ENCODE data around the gene ZDHHC5.
"Not testable (repeated sequence)": the region's sequence is repeated elsewhere in the genome, so short reads cannot be mapped to it uniquely, and the experiment has no call there.

ZDHHC5 gene

DNA sequence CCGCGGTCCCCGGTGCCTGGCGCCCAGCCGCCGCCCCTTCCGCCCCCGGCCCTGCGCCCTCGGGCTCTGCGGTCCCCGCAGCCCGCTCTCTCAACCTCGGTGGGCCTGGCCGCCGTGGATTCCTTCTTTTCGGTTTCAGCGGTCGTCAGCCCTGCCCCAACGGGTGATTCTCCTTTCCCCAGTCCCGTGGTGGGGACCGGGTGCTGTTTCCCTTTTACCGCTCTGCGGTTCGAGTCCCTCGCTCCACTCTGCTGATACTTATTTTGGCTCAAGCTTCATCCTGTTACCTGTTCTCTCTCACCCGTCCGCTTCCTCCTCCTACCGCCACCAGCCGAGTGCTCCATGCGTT is 494 bp downstream of the ZDHHC5 start:
- DNase-seq = no peak

DNA sequence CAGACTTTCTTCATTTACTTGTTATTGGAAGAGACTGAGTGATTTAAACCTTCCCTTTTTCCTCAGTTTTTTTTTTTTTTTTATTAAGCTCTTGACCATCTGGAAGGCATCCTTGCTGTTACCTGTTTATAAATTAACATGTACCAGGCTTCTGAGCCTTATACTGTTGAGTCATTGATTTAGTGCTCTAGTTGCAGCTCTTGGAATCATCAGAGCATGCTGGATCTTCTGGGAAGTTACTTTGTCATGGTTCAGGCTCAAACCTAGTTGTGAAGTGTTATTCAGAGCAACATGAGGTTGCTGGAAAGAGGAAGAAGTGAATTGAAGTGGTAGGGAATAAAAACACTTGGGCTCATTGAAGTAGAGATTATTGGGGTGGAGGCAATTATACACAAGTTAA is 6.3 kb downstream of the ZDHHC5 start:
- DNase-seq = no peak

DNA sequence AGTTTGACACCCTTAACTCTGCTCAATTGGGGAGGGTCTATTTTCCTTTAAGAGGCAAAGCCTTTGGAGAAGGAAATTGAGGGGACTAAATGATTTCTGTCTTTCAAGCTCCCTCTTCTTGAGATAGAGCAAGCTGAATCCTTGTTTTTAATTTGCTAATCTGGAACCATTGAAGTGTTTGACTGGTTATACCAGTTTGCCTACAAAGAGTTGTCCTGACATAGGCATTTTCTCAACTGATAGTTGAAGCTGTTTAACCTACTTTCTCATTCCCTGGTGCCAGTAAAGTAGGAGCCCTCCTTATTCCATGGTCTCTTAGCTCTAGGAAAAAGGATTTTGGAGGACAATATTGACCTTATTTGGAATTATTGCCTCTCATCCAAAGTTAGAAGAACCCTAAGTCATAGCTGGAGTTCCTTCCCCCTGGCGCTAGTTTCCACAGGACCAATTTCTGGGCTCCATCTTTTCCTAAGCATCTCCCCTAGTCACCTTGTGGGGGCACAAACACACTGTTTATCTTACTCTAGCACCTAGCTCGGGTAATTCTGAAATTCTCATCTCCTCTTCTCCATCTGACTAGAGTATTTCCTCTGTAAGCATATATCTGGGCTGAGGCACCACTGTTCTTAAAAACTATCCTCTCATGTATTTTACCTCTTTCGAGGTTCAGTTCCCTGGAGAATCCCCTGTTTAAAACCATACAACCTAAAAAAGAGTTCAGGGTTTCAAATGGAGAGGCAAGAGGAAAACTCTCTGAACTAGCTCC is 7.4 kb downstream of the ZDHHC5 start:
- no peak for DNase-seq

DNA sequence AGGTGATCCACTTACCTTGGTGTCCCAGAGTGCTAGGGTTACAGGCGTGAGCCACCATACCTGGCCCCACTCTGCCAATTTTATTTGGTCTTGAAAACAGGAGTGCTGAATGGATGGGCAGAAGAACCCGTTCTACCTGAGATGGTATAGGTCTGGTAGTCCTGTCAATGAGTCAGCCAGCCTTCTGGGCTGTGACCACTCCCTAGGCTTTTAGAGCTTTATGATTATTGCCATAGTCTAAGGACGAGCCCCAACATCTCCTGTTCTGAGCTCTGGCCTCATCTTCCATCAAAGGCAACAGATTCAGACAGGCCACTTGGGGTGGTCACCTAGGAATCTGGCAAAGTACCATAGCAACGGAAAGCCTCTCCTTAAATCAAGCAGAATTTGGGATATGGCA is 11.5 kb downstream of the ZDHHC5 start:
- DNase-seq = no peak

DNA sequence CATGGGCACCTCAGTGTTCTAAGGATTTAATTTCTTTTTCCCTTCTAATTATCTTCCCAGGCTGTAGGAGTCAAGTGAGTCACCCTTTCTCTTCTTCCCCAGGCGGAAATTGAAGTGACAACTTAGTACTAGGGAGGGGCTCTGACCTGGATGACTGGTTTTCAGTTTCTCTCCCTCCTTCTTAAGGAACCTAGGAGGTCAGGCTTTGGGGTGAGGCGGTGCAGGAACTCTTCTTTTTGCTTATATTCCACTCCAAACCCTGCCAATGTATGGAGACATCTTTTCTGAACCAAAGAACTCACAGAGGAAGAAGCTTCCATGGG is 12.6 kb downstream of the ZDHHC5 start:
- no peak for DNase-seq

DNA sequence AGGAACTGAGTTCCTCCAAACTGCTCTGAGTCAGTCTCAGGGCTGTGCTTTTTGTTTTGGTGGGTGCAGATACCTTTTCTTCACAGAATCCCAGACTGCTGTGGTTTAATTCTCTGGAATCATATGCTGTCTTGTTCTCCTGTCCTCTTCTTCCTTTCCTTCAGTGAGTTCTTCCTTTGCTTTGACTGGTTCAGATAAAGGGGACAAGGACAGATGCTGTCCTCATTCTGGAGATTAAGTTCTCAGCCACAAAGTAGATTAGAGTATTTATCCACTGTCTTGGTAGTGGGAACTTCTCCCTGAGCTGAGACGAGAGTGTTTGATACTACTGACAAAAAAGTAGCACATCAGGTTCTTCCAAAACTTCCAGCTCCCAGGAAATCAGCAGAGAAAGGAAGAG is 13.3 kb downstream of the ZDHHC5 start:
- DNase-seq = no peak

DNA sequence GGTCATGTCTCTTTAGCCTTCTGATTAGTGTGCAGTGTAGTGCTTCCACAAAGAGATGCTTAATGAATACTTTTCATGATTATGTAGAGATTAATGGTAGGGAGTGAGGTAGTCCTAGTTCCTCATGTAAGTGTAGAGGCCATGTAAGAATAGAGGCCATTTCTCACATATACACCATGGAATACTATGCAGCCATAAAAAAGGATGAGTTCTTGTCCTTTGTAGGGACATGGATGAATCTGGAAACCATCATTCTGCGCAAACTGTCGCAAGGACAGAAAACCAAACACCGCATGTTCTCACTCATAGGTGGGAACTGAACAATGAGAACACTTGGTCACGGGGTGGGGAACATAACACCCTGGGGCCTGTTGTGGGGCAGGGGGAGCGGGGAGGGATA is 22.6 kb downstream of the ZDHHC5 start:
- DNase-seq = not testable (repeated sequence)

DNA sequence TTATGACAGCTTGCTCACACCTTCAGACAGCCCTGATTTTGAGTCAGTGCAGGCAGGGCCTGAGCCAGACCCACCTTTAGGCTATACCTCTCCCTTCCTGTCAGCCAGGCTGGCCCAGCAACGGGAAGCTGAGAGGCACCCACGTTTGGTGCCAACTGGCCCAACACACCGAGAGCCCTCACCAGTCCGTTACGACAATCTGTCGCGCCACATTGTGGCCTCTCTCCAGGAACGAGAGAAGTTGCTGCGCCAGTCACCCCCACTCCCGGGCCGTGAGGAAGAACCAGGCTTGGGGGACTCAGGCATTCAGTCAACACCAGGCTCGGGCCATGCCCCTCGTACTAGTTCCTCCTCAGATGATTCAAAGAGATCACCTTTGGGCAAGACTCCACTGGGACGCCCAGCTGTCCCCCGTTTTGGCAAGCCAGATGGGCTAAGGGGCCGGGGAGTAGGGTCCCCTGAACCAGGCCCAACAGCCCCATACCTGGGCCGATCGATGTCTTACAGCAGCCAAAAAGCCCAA is 31.0 kb downstream of the ZDHHC5 start:
- DNase-seq = no peak

DNA sequence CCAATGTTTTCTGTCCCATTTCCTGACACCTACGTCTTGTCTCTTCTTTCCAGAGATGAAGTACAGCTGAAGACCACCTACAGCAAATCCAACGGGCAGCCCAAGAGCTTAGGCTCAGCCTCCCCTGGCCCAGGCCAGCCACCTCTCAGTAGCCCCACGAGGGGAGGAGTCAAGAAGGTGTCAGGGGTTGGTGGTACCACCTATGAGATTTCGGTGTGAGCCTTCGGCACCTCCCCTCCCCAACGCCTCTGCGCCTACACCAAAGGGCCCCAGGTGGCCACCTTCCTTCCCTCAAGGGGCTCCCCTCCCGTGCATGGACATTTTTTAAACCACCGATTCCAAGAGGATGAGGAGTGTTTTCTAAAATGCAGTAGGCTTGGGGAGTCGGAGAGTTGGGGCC is 31.9 kb downstream of the ZDHHC5 start:
- no peak for DNase-seq

DNA sequence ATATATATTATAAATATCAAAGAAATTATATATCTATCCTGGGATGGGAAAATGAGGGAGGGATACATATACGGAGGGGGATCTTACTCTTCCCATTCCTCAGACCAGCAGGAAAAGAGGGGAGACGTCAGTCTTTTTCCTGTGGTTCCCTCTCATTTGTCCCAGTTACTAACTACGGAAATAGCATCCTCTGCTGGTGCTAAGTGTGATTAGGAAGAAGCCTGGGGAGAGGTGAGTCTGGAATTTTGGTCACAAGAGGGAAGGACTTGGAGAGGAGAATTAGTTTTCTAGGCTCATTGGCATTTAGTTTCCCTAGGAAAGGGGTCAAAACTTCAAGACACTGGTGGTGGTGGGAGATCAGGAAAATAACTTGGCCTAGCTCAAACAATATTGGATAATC is 32.5 kb downstream of the ZDHHC5 start:
- DNase-seq = no peak

DNA sequence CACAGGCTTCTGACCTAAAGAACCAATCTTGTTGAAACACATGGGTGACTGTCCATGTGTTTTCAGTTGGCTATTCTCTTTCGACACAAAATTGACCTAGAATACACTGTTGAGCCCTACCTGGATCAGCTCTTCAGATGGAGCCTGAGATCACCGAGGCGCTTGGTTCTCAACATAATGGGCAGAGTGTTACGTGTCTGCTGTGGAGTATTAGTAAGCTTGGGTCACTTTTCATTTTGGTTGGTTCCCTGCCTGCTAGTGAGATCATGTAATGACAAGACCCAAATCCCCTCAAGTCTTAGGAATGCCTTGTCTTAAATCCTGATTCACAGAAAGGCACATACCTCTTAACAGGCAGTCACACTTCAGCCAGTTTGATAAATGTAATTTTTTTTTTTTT is 35.4 kb downstream of the ZDHHC5 start:
- DNase-seq = no peak

DNA sequence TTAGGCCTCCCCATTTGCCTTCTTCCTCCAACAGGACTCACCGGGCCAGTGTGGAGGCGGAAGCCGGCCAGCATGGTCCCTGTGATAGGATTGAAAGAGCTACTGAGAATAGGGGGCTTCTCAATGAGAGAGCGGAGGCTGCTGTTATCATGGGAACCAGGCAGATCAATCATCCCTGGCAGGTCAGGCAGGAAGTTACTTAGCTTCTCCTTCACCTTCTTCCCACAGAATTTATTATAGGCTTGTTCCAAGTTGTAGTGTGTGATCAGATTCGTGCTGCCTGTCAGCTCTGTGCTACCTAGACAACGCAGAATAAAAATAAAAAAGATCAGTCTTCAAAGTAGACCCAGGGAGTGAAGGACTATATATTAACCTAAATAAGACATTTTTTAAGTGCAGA is 37.0 kb downstream of the ZDHHC5 start:
- no peak for DNase-seq

DNA sequence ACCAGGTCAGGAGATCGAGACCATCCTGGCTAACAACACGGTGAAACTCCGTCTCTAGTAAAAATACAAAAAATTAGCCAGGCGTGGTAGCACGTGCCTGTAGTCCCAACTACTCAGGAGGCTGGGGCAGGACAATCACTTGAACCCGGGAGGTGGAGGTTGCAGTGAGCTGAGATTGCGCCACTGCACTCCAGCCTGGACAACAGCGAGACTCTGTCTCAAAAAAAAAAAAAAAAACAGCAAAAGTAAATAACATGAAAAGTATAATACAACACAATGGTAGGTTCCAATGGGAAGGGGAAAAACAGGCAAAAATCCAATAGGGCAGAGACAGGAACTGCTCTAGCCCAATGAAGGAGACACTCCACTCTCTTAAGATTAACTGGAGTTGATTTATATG is 37.5 kb downstream of the ZDHHC5 start:
- not testable (repeated sequence) for DNase-seq

DNA sequence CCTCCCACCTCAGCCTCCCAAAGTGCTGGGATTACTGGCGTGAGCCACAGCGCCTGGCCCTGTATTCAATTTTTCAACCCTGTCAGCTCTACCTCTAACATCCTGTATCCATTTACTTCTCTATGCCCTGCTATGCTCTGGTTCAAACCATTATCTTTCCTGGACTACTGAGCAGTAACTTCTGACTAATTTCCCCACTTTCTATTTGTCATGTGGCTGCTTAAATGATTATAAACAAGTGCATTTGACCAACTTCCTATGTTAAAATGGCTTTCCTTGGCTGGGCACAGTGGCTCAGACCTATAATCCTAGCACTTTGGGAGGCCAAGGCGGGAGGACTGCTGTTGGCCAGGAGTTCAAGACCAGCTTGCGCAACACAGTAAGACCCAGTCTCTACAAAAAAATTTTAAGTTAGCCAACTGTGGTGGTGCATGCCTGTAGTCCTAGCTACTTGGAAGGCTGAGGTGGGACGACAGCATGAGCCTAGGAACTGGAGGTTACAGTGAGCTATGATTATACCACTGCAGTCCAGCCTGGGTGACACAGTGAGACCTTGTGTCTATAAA is 42.0 kb downstream of the ZDHHC5 start:
- DNase-seq = no peak

DNA sequence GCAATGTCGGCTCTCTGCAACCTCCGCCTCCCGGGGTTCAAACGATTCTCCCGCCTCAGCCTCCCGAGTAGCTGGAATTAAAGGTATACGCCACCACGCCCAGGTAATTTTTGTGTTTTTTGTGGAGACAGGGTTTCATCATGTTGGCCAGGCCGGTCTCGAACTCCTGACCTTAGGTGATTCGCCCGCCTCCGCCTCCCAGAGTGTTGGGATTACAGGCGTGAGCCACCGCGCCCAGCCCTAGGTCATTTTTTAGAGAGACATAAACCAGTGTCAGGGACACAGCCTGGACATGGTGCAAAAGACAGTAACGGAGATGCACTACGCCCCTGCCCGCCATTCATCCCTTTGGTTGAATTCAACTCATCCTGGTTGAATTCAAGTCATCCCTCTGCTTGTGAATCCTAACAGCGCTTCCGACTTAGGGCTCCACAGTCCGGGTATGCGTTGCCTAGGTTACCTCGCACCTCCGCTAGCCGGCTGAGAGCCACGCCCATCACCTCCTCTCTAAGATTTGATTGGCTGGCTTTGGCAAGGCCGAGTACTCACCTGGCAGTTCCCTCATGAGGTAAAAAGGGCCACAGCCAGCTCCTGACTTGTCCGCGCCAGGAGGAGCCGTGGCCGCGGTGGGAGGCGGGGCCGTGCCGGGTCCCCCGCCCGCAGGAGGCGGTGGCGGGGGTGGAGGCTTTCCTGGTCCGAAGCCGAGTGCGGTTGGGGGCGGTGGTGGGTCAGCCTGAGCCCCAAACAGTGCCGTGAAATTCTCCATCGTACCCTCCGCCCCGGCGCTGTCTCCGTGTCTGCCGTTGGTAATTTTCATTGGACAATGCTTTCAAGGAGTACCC is 43.7 kb downstream of the ZDHHC5 start, which contains the start of gene MED19:
Gene MED19, minus strand, starts transcription at position 802 of the 842 bp plus-strand sequence. Its CDS starts 36 bp downstream, at position 766.
- DNase-seq = peak; percentile 65

DNA sequence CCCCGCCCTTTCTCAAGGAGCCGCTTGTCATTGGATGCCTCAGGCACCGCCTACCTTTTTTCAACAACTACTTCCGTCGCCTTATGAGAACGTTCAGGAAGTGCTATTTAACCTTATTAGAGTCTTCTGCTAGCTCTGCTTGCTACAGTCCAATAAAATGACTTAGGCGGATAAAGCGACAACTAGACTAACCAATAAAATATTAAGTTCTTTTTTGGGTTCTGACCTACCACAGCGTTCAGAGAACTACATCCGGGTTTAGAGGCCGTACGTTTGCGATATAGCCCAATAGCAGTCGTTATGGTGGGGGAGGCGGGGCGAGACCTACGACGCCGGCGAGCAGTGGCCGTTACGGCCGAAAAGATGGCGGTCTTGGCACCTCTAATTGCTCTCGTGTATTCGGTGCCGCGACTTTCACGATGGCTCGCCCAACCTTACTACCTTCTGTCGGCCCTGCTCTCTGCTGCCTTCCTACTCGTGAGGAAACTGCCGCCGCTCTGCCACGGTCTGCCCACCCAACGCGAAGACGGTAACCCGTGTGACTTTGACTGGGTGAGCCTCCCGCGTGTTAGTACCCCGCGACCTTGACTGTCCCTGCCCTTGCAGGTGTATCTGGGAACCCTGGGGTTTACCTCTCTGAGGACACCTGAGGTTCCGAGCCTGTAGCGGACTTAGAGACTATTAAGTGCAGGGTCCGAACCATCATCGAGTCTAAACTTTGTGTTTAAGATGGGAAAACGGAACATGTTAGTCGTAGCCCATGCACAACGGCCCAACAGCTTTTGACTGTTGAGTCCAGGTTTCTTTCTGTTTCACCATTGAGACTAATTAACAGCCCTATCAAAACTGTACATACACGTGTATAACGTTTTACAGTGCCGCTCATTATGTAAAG is 44.6 kb downstream of the ZDHHC5 start, which contains the start of gene TMX2:
Gene TMX2, plus strand, starts transcription at position 338 of the 895 bp plus-strand sequence. Its CDS starts 26 bp downstream, at position 364.
- DNase-seq = peak; percentile 96

DNA sequence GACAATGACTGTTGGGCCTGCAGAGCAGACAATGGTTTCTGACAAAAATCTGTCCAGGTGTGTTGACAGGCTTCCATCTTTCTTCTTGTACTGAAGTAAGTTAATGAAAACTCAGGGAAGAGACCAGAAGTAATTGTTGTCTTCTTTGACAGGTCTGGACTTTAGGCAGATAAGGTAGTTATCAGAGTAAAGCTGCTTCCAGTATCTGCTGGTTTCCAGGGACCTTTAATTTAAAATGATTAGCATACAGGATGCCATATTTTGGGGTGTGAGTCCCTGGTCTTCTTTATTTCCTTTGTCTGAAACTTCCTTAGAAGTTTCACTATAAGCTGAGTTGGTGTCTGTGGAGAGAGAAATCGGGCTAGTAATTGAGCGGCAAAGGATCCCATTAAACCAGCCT is 45.9 kb downstream of the ZDHHC5 start:
- DNase-seq = no peak

DNA sequence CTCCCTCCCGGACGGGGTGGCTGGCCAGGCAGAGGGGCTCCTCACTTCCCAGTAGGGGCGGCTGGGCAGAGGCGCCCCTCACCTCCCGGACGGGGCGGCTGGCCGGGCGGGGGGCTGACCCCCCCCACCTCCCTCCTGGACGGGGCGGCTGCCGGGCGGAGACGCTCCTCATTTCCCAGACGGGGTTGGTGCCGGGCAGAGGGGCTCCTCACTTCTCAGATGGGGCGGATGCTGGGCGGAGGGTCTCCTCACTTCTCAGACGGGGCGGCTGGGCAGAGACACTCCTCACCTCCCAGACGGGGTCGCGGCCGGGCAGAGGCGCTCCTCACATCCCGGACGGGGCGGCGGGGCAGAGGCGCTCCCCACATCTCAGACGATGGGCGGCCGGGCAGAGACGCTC is 48.8 kb downstream of the ZDHHC5 start:
- DNase-seq = not testable (repeated sequence)

DNA sequence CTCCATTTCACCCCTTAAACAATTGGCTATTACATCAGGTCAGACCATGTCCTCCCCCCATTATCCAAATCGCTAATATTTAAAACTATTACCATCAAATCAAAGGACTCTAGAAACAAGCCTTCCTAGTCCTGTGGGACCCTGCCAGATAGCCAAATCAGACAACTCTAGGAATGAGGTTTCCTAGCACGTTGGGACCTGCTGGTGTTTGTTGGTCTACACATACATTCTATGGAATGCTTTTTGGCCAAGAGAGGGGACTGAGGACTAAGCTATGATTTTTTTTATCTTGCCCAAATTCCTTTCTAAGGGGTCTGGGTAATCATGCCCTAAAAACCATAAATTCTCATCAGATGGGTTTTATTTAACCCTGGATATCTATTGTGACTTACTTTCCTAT is 59.3 kb downstream of the ZDHHC5 start:
- DNase-seq = no peak

DNA sequence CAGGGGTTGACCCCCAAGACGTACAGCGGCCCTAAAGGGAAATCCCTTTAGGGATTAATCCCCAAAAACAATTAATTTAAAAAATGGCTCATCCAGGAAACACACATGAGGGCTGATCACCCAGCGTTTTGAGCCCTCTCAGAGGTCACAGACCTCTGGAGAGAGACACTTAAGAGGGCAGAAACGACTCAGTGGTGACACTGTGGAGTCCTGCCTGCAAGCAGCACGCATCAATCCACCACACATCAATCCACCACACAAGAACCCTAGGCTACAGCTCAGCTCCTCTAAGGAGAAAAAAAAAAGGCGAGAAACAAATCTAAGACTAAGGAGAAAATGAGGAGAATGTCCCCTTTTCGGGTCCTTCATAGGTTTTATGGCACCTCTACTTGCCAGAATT is 60.9 kb downstream of the ZDHHC5 start:
- no peak for DNase-seq

DNA sequence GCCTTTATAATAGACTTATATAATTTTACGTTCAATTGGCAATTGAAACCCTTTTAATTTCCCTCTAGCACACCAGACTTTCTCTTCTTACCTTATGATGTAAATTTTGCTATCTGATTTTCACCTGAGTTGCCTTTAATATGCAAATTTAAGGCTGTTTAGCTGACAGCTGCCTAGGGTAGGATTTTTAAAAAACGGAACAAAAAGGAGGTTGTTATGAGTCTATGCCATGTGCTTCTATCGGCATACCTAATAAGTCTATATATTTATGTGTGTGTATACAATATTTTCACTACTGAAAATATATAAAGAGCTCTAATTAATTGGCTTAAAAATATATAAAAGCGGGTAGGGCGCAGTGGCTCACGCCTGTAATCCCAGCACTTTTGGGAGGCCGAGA is 61.6 kb downstream of the ZDHHC5 start:
- DNase-seq = no peak

DNA sequence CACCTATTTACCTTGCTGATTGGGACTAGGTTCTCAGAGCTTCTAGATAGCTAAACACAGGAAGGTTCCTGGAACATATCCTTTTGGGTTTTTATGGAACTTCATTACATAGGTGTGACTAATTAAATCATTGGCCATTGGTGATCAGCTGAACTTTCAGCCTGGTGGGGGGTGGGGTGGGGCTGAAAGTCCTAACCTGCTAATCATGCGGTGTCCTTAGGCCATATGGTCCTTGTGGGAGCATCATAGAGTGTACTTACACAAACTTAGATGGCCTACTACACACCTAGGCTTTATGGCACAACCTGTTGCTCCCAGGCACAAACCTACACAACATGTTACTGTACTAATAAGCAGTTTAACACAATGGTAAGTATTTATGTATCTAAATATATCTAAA is 64.7 kb downstream of the ZDHHC5 start:
- no peak for DNase-seq
